ENCODE measurements around the gene LLGL2. TPM values are rescaled to one million over a fixed set of nuclear protein-coding genes. Genes with fewer than 3 reads are reported as not detected.

LLGL2 gene
- total RNA-seq, 1 experiment from 2014 or later = 156 TPM

- BruUV-seq (replicated peaks) = no TSS peak
- TF ChIP-seq EZH2 (IDR thresholded peaks at IDR 0.05; ENCODE audit: low read depth) = no peak
- TF ChIP-seq CTCF (conservative IDR thresholded peaks at IDR 0.05) = no peak
Observed at GRCh38 chr17:75506888-75507287, 18.6 kb upstream of the LLGL2 start.

GRCh38 chr17:75507733-75508719 is 17.5 kb upstream of the LLGL2 start:
- H3K4me2 ChIP-seq = no peak overlapping the region
- TF ChIP-seq CTCF (conservative IDR thresholded peaks at IDR 0.05) = no peak
- no peak for TF ChIP-seq EZH2 (IDR thresholded peaks at IDR 0.05; ENCODE audit: low read depth)
- H3K9me3 ChIP-seq (ENCODE audit: insufficient read depth, low read depth) = no peaks in the 10 kb centered on the region
- no peak overlapping the region for H3K4me3 ChIP-seq
- peaks cover 16% of the 10 kb centered on the region for H3K4me1 ChIP-seq (replicated peaks; ENCODE audit: insufficient read depth)
- H4K20me1 ChIP-seq (ENCODE audit: insufficient read depth) = peaks cover 15% of the 10 kb centered on the region
- no peak overlapping the region for H3K27ac ChIP-seq
- POLR2A ChIA-PET (ENCODE audit: unreplicated experiment) = no interaction called here
- no TSS peak for BruUV-seq (replicated peaks)
- no peaks in the 10 kb centered on the region for H3K27me3 ChIP-seq (ENCODE audit: insufficient read depth, low read depth)
- no peaks in the 10 kb centered on the region for H3K36me3 ChIP-seq (ENCODE audit: low read depth)
- CTCF ChIA-PET = no interaction called here
- H3K79me2 ChIP-seq (ENCODE audit: low read depth) = no peaks in the 10 kb centered on the region
- no peak for DNase-seq
- H3F3A ChIP-seq (ENCODE audit: insufficient read depth, low read depth) = peaks cover 9% of the 10 kb centered on the region; the same call in 1 of the 2 replicates
- no peaks in the 10 kb centered on the region for H3K9me2 ChIP-seq (ENCODE audit: insufficient read depth)
- intact Hi-C loops (cut with micrococcal nuclease; ENCODE audit: unreplicated experiment) = no loop called here
- no peak overlapping the region for H2AFZ ChIP-seq

More at GRCh38 chr17:75506888-75507287, 18.6 kb upstream of the LLGL2 start:
- intact Hi-C loops (cut with micrococcal nuclease; ENCODE audit: unreplicated experiment) = no loop called here
- Histone ChIP-seq H2AFZ (no peak overlapping the region), H3K27ac (no peak overlapping the region), H3K4me3 (no peak overlapping the region), H3F3A (ENCODE audit: insufficient read depth, low read depth) (no peaks in the 10 kb centered on the region; the same call in 1 of the 2 replicates), H3K4me1 (replicated peaks; ENCODE audit: insufficient read depth) (peaks cover 7% of the 10 kb centered on the region), H3K9me2 (ENCODE audit: insufficient read depth) (no peaks in the 10 kb centered on the region), H3K27me3 (ENCODE audit: insufficient read depth, low read depth) (no peaks in the 10 kb centered on the region), H4K20me1 (ENCODE audit: insufficient read depth) (peaks cover 12% of the 10 kb centered on the region), H3K79me2 (ENCODE audit: low read depth) (no peaks in the 10 kb centered on the region), H3K4me2 (no peak overlapping the region), H3K9me3 (ENCODE audit: insufficient read depth, low read depth) (no peaks in the 10 kb centered on the region), H3K36me3 (ENCODE audit: low read depth) (no peaks in the 10 kb centered on the region)
- no peak for DNase-seq
- ChIA-PET POLR2A (ENCODE audit: unreplicated experiment) (no interaction called here), CTCF (no interaction called here)

- no peaks in the 10 kb centered on the region for H3K27me3 ChIP-seq (ENCODE audit: insufficient read depth, low read depth)
- peaks cover 26% of the 10 kb centered on the region for H3K4me1 ChIP-seq (replicated peaks; ENCODE audit: insufficient read depth)
- H3K4me3 ChIP-seq = no peak overlapping the region
- CTCF ChIA-PET = no interaction called here
- BruUV-seq (replicated peaks) = no TSS peak
- no peaks in the 10 kb centered on the region for H3K9me2 ChIP-seq (ENCODE audit: insufficient read depth)
- H3K36me3 ChIP-seq (ENCODE audit: low read depth) = no peaks in the 10 kb centered on the region
- no peak overlapping the region for H2AFZ ChIP-seq
- no peak for TF ChIP-seq EZH2 (IDR thresholded peaks at IDR 0.05; ENCODE audit: low read depth)
- no peak for TF ChIP-seq CTCF (conservative IDR thresholded peaks at IDR 0.05)
- intact Hi-C loops (cut with micrococcal nuclease; ENCODE audit: unreplicated experiment) = no loop called here
- peaks cover 18% of the 10 kb centered on the region for H4K20me1 ChIP-seq (ENCODE audit: insufficient read depth)
- peaks cover 7% of the 10 kb centered on the region for H3K79me2 ChIP-seq (ENCODE audit: low read depth)
- POLR2A ChIA-PET (ENCODE audit: unreplicated experiment) = no interaction called here
- H3K4me2 ChIP-seq = no peak overlapping the region
- H3K27ac ChIP-seq = no peak overlapping the region
- DNase-seq = no peak
- H3F3A ChIP-seq (ENCODE audit: insufficient read depth, low read depth) = peaks cover 19% of the 10 kb centered on the region; the same call in 1 of the 2 replicates
- no peaks in the 10 kb centered on the region for H3K9me3 ChIP-seq (ENCODE audit: insufficient read depth, low read depth)
Observed at GRCh38 chr17:75508931-75509361, 16.6 kb upstream of the LLGL2 start.

Measured in PC-9 (cell line).